SK-N-MC (cell line): ENCODE data around the gene TGFB1.

Experiments
- EZH2 ChIP-seq: fragments of 200-600 bp; sonication (generic); IDR thresholded peaks from one replicate; pipeline ENCODE4 v1.6.1; 2017; ENCODE audit warnings: antibody characterized with exemption
- POLR2AphosphoS5 ChIP-seq: IDR thresholded peaks from 2 replicates; pipeline ENCODE4 v1.6.1; 2012; ENCODE audit warnings: mild to moderate bottlenecking, low read depth, low read length, borderline replicate concordance

GRCh38 chr19:41398050-41398418 lies 44.3 kb upstream of the TGFB1 start:
- TF ChIP-seq EZH2 (no peak), POLR2AphosphoS5 (no peak)
